Fibroblast of skin of back (primary cell): ENCODE data around the gene SGCD.
"Not testable (repeated sequence)": the region's sequence is repeated elsewhere in the genome, so short reads cannot be mapped to it uniquely, and the experiment has no call there.

Source experiments
- DNase-seq: peaks from one replicate; pipeline ENCODE4 v3.0.0-alpha.2; 2013

SGCD gene

DNA sequence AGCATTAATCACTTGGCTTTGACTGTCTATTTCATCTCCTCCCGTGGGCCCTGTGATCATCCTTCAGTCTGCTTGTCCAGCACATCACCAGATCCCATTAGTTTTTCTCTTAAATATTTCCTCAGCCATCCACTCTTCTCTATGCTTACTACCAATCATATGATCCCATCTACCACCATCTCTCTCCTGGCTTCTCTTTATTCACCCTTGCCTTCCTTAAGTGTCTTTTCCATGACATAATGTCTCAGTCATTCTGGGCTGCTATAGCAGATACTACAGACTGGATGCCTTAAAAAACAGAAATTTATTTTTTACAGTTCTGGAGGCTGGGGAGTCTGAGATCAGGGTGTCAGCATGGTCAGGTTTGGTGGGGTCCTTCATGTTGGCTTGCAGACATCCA lies 314.7 kb downstream of the SGCD start:
- peak; percentile 77 for DNase-seq

DNA sequence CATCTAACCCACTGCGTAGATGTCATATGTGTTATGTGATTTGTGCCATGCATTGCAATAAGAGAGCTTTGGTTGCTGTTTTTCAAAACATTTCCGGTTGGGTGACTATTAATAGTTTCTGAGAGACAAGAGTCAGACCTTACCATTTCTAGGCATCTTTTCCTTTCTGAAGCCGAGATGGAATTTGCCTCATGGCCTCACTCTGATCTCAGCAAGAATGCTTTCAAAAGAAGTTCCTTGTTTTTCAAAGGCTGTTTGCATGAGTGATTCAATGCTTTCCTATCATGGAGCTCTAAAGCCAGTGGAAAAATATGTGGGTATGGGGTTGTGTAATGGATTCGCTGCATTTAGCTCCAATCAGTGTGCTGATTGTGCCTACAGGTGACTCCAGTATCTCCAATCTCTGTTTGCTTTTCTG lies 320.1 kb downstream of the SGCD start:
- peak; percentile 87 for DNase-seq

DNA sequence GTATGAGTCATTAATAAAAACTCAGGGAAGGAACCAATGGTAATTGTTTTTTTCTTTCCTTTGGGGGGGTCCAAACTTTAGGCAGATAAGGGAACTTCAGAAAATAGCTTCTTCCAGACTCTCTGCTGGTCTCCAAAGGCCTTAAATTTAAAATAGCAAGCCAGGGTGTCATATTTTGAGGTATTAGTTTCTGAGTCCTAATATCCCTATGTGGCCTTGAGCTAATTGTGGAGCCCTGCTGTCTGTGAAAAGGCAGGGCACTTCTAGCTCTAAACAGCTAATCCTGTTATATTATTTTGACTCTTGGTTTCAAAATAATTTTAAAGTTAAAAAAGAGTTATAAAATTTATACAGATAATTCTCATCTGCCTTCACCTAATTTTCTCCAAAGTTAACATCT lies 327.5 kb downstream of the SGCD start:
- DNase-seq, result no peak

DNA sequence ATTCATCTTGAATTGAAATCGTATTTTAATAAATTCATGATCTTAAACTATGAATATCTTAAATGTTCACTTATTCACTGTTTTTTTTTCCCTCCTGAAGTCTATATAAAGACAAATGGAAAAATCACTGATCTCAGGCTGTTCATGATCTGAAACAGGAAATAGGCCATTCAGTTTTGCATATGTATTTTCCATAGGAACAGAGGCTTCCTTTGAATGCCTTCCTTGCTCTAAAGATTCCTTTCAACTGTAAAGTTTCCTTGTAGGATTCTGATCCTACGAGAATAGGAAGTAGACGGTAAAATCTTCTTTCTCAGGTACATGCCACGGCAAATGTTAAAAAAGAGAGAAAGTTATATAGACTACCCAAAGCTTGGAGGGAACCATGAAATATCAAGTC lies 328.8 kb downstream of the SGCD start:
- no peak for DNase-seq

DNA sequence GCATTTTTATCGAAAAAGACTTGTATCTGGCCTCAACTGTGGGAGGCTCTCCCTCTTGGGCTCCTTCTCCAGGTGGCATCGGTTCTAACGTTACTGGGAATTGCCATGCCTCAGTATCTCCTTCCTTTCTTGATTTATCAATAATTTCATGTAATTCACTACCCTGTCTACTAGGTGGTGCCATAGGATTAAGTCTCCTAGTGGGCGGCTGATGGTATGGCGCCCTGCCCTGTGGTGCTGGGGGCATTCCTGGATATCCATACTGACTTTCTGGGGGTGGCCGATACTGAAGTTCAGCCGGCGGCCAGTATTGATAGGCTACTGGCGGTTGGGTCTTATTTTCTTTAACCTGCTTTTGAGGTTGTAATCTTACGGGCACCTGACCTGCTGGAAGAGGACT lies 337.9 kb downstream of the SGCD start:
- DNase-seq, result not testable (repeated sequence)

DNA sequence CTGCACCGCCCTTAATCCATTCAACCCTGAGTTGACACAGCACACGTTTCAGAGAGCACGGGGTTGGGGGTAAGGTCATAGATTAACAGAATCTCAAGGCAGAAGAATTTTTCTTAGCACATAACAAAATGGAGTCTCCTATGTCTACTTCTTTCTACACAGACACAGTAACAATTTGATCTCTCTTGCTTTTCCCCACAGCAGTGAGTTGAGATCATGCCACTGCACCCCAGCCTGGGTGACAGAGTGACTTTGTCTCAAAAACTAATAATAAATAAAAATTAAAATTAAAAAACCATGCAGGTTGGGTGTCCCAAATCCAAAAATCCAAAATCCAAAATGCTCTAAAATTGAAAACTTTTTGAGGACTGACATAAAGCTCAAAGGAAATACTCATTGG lies 339.7 kb downstream of the SGCD start:
- not testable (repeated sequence) for DNase-seq

DNA sequence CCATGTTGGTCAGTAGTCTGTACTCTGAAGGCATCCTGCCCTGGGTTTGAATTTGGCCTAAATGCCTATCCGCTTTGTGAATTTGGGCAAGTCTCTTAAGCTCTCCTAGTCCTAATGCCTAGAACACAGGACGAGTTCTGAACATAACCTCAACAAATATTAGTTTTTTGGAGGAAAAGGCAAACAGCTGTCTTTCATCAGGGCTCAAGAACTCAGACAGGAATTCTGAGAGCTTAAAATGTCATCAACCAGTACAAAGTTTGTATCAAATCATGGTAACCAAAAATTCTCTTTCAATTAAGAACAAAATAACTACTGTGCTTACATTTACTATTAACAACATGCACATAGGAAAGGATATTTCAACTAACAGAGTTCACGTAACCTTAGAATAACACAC lies 340.7 kb downstream of the SGCD start:
- DNase-seq, result no peak

DNA sequence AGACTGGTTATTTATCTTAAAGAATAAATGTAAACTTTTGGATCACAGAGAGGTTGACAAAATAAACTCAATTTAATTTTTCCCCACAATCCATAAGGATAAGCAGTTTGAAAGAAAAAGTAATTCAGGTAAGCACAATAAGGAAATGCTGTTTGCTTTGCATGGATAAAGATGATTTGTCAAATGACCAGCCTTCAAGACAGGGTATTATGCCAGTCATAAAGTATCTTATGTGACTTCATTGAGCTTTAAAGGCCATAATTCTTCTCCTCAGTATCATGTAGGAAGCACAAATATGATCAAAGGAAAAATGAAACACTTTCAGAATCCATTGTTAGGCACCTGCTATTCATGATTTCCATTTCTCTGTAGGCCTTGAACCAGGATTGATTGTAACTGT lies 342.5 kb downstream of the SGCD start:
- no peak for DNase-seq

DNA sequence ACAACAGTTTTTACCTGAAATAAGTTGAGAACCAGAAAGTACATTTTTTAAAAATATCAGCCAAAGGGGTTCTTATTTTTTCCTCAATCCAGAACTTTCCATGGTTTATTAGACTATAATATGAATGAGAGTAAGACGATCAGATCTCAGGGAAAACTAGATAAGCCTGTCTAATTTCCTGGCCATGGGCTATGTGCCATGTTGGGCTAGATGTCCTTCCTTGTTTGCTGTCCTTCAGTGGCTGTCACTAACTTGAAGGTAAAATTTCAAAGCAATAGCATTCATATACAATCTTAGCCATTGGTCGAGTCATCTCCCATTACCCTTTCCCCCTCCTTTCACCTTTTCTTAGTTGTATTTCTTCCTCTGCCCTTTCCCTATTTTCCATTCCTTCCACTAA lies 343.7 kb downstream of the SGCD start:
- DNase-seq, result no peak

DNA sequence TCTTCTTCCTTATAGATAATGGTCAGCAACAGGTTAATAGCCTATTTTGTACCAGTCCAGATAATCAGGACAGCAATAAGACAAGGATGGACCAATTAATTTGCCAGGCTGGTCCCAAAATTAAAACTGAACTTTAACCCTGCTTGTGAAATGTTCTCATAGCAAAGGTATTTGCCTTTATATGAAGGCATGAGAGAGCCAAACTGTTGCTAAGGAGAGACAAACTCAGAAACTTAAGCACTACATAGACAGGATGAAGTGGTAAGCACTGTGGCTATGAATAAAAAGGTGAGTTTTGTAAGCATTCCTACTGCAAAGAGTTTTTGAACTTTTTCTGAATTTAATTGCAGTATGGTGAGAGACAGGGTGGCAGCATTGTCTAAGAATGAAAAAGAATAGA lies 348.4 kb downstream of the SGCD start:
- DNase-seq, result peak; percentile 16

DNA sequence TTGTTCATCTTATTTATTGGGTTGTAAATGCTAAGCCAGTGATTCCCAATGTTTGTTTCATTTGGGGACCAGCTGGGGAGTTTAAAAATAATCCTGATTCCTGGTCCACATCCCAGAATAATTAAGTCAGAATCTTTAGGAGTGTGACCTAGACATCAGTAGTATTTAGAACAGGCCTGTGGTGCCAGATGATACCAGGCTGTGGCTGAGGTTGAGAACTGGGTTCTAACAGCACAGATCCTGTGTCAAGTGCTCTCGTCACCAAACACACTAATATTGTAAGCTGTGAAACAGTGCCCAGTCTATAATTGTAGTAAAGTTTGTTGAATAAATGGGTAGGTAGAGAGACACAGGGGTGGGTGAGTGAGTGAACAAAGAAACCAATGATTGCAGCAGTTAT lies 351.0 kb downstream of the SGCD start:
- no peak for DNase-seq

DNA sequence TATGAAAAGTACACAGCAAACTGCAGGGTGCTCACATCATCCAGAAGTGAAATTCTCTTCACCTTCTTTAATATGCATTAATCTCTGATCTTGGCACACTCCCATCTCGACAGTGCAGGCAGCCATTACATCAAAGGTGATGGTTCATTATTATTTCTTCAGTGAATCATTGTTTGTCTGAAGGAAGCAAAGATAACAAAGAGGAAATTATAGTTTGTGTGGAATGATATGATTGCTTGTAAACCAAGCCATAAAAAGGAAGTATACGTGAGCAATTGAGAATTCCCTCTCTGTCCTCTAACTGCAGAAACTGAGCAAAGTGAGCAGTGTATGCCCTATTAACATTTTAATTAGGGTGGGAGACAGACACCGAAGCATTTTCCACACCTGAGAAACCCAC lies 351.5 kb downstream of the SGCD start:
- DNase-seq, result peak; percentile 20

DNA sequence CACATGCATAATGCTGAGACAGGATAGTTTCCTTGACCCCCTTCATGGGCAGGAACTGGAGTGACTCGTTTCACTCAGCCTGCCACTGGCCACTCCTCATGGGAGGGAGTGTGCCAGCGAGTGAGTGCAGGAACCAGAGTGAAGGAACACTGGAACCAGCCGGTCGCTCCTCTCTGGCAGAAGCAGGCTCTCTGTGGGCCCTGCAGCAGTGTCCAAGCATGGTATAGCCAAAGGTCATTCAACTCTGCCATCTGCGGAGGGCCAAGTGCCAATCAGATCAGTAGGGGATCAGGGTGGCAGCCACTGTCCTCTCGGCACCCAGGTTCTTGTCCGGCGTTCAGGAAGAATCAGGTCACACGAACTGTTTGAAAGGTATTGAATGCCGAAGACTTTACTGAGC lies 353.9 kb downstream of the SGCD start:
- no peak for DNase-seq

DNA sequence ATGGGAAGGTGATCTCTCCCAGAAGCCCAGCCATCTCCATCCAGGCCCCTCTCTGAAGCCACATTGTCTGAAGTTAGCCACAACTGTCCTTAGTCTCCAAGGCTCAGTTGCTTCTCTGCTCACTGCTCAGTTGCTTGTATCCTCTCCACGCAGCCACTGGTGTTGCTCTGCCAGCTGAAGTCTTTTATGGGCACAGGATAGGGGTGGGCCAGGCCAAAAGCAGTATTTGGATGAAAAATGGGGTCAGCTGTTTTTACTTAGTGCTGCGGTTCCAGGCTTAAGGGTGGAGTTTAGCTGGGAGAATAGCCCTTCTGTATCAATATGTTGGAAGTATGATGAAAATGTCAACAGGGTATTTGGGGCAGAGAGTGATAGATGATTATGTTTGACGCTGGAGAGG lies 354.3 kb downstream of the SGCD start:
- no peak for DNase-seq

DNA sequence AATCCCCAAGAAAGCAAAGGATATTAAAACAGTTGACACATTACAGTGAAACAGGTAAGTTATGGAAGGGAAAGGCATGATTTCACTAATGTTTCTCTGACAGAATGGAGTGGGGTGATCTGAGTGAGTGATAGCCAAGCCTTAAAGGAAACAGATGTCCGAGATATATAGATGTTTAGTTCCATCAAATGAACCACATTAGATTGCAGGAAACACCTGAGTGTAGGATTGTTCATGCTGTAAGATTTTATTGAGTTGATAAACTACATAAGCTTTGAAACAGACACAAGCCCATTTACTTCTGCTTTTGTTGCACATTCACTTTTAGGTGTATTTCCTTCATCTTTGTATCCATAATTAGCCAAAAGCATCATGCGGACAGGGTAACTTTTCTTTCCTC lies 356.0 kb downstream of the SGCD start:
- no peak for DNase-seq

DNA sequence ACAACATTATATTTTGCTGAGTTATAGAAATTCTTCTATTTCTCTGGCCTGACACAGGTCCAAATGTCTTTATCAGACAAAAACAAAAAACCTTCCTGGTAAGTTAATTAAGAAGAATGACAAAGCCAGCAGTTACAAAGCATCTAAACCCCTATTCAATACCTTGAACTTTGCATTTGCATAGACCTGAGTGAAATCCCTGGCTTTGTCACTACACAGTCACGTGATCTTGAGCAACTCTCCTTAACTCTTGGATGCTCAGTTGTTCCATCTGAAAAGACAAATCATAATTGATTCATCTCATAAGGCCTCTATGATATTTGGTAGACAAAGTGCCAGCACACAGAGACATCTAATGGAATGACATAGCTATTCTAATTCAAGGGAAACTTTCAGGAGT lies 356.5 kb downstream of the SGCD start:
- DNase-seq, result no peak

DNA sequence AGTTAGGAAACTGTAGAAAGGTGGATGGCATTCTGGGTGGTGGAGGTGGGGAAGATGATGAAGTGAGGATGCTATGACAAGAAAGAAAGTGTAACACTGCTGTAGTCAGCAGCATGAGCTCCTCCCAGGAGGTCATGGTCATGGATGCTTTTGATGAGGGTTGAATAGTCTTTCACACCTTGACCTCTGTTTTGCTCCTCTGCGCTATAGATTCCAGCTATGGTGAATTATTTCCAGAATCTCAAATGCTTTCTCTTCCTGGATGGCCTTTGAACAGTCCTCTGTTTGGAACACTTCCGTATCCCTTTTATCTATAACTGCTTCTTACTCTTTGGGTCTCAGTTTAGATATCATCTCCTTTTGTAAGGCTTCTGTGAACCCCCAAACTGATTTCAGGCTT lies 357.3 kb downstream of the SGCD start:
- DNase-seq, result no peak

DNA sequence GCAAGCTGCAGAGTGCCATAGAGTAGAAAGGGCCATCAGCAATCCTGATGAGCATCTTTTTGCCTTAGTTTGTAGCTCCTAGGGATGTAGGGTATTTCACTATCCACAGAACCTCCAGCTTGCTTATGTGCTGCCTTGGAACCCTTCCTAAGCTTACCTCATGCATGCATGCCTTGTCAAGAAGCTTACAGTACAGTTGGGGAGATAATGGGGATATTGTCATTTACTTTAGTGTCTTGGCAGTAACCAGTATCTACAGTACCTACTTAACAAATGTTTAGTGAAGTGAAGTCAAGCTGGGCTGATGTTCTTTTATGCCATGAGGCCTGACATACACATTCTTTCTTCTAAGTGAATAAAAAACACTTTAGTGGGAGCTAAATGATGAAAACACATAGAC lies 358.5 kb downstream of the SGCD start:
- no peak for DNase-seq

DNA sequence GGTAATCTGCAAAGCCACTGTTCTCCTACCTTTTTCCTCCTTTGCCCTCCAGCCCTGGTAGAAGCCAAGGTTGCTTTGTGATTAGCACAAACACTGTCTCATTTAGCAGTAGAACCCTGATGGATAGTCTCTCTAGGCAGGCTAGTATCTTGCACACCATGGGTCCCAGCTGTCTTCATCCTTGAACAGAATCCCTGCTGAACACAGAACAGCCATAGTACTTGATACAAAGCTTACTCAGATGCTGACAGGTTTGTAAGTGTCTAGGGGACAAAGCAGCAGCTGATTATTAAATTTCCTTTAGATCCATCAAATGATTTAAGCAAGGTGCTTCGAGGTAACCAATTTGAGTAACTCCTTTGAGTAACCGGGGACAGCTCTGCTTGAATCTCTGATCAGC lies 359.4 kb downstream of the SGCD start:
- no peak for DNase-seq

DNA sequence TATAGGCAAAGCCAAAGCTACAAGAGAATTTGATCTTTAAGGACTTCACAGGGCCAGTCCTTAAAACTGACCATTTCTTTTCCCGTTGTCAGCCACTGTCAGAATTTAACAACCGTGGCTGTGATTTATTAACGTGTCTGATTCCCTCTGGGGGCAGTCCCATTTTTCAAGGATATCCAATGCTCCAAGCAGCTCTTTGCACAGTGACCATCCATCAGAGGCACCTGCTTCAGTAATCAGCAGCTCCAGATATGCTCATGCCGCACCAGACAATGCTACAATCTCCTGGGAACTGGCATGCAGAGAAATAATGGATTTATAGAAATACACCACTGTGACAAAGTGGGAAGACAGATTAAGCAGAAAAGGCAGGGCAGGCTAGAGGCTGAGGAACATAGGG lies 359.8 kb downstream of the SGCD start:
- DNase-seq, result no peak

DNA sequence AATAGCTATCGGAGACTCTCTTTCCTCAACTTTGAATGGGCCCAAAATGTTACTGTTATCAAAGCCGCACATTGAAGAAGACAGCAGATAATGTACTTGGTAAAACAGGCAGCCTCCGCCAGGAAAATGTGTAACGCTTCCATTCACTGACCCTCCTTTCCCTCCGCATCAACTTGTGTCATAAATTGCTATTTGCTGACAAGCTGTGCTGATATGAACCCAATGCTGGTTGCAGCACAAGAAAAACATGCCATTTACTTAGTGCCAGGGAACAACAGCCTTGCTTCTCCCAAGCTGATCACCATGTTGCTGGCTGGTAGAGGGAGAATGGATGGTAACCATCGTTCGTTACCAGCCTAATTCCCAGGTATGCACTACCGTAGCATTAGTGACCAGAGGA lies 360.6 kb downstream of the SGCD start:
- DNase-seq, result no peak

DNA sequence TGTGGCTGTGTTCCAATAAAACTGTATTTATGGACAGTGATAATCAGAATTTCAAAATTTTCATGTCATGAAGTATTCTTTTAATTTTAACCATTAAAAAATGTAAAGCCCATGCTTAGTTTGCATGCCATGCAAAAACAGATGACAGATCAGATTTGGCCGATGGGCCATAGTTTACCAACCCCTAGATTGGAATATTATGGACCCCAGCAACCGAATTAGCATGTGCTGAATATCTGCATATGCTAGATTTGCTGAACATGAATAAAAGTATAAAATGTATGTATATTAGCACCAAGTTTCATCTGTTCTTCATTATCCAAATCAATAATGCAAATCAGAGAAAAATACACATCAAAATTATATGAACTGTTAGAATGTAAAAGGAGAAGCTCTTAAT lies 364.6 kb downstream of the SGCD start:
- DNase-seq, result no peak

DNA sequence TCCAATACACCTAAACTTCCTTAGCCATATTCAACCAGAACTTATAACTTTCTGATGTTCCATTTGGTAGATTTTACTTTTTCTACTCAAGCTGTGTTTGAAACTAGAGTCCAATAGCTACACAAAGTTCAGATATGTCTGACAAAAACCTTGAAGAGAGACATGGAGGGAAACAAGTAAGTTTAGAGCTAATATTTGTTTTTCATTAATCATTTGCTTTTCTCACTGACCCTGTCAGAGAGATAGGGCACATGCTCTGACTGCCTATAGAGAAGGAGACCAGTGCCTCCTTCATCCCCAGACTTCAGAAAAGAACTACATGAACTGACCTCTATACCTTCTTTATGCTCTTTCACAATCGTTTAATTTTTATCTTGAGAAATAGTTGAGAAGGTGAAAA lies 366.1 kb downstream of the SGCD start:
- no peak for DNase-seq

DNA sequence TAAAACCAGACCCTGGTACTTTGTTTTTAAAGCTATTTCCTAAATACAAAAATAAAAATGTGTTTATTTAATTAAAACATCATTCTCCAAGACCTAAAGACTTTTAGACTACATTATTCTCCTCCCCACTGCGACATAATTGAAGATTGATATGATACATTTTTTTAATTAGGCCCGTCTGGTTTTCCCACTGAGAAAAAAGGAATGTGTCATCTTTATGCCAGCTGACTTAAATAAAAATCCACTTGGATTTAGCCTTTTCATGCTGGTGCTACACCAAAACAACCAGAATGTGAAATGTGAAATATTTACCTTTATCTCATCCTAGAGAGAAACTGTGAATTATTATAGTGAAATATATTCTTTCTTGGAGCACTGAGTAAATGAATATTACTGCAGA lies 367.6 kb downstream of the SGCD start:
- DNase-seq, result no peak

DNA sequence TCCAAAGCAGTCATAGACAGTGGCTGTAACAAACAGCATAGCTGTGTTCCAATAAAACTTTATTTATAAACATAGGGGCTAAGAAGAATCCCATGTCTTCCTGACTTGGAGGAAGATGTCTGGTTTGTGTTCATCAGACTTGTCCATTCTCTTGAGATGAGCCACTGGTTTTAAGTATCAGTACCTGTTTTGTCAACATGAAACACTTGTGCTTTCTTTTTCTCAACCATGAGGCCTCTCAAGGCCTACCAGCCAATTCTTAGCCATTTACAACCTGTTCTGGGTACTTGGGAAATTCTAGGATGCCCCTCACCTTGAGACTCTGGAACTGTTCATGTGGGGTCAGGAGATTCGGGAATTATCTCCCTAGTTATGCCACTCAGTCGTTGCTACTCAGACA lies 368.8 kb downstream of the SGCD start:
- DNase-seq, result no peak

DNA sequence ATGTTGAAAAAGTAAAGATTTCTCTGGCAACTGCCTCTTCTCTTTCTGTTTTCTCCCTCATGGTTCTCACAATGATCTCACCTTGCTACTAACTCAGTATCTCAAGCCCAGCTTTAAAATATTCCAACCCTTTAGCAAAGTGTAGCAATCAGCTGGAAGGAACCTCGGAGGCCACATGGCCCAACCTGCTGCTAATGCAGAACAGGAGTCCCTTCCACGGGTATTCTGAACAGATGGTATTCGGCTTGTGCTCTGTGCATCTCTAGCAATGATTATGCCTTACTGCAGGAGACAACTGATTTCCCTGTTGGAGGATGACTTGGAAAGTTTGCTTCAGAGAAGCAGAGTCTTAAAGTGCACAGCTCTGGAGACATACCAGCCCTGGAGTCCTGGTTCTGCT lies 371.4 kb downstream of the SGCD start:
- DNase-seq, result no peak
